Body of pancreas (tissue), 4 donors: Measurements from ENCODE around the gene XPO1. TPM values are rescaled to one million over a fixed set of nuclear protein-coding genes. Genes with fewer than 3 reads are reported as not detected.

Experiments used
- ATAC-seq: fragments of 150-250 bp; one replicate; pipeline ENCODE4 v1.9.1; 2016
- DNase-seq, 4 donors: peaks; one replicate each; pipeline ENCODE4 v3.0.0-alpha.2; 2019
- H3K27ac ChIP-seq, 4 donors: fragments of 200-600 bp; sonication (generic); 1 replicate in 3 of 4; 2 replicates in 1 of 4; pipeline versions ENCODE4 v1.5.1 to v1.6.1; 2016 to 2019; ENCODE audit warnings: mild to moderate bottlenecking in 1 of 4, mixed read lengths in 1 of 4, moderate library complexity in 1 of 4
- H3K27me3 ChIP-seq, 2 donors: fragments of 200-600 bp; sonication (generic); one replicate each; pipeline ENCODE4 v1.6.0; 2016; ENCODE audit warnings: mild to moderate bottlenecking in 1 of 2
- H3K36me3 ChIP-seq, 2 donors: fragments of 200-600 bp; sonication (generic); replicated peaks in 1 of 2; 2 replicates each; pipeline ENCODE4 v1.5.1; 2016; ENCODE audit warnings: low read depth in 2 of 2; ENCODE audit not compliant: insufficient read depth in 1 of 2
- H3K4me1 ChIP-seq: fragments of 200-600 bp; sonication (generic); one replicate; pipeline ENCODE4 v1.6.0; 2016
- H3K4me3 ChIP-seq, 2 donors: fragments of 200-600 bp; sonication (generic); 1 replicate in 1 of 2; 2 replicates in 1 of 2; pipeline ENCODE4 v1.5.1; 2016 to 2019
- H3K9me3 ChIP-seq, 3 donors: fragments of 200-600 bp; sonication (generic); 1 replicate in 2 of 3; 2 replicates in 1 of 3; pipeline ENCODE4 v1.5.1; 2016
- CTCF ChIP-seq, 7 experiments: fragments of 450-650 bp in 4 of 7; fragments of 200-600 bp in 3 of 7; sonication (generic) in 3 of 7; IDR thresholded peaks; one replicate each; pipeline ENCODE4 v1.5.1; 2016 to 2019; ENCODE audit warnings: antibody characterized with exemption in 7 of 7
- POLR2A ChIP-seq, 3 donors: fragments of 450-650 bp; IDR thresholded peaks; one replicate each; pipeline ENCODE4 v1.6.1; 2016; ENCODE audit warnings: antibody characterized with exemption in 3 of 3, mild to moderate bottlenecking in 2 of 3
- WGBS, 2 donors: methylation state at CpG; one replicate each; pipeline ENCODE4 v1.1.5; 2017; 5-methylcytosine and 5-hydroxymethylcytosine counted together
- intact Hi-C: fragments of 100-400 bp; cut with DNase I; formaldehyde crosslinking; loops from one replicate; pipeline ENCODE4 v1.15.1; 2023
- total RNA-seq, 2 donors: library from RNA; depleted of rRNA; stranded (reverse); fragments of >200 nt; gene quantifications; one replicate each; pipeline ENCODE4 v1.1.0, GENCODE V29; 2016

The XPO1 gene
- total RNA-seq, 2 donors from 2014 or later: 55.7 to 70.0 TPM

- peaks cover 32% of the 10 kb centered on the region for H3K4me1 ChIP-seq
- no peak for DNase-seq
Observed at GRCh38 chr2:61463769-61464475, 74.2 kb downstream of the XPO1 start.

GRCh38 chr2:61461404-61461803 lies 76.8 kb downstream of the XPO1 start:
- Histone ChIP-seq H3K4me3 (no peak overlapping the region), H3K27me3 (no peaks in the 10 kb centered on the region), H3K4me1 (peaks cover 38% of the 10 kb centered on the region), H3K9me3 (no peaks in the 10 kb centered on the region), H3K27ac (no peak overlapping the region), H3K36me3 (no peaks in the 10 kb centered on the region)
- no peak for DNase-seq
- WGBS, 2 donors: 58 to 60% methylated on average over 2 of the region's 2 CpGs
- no peak for ATAC-seq
- TF ChIP-seq CTCF (IDR thresholded peaks at IDR 0.05) (no peak), POLR2A (IDR thresholded peaks at IDR 0.05) (no peak)
- intact Hi-C loops: loop anchor here (10.0 kb wide), 1 partner anchor 47 kb away; no protein-coding TSS in a partner anchor

More at GRCh38 chr2:61463769-61464475, 74.2 kb downstream of the XPO1 start:
- Histone ChIP-seq H3K36me3 (no peaks in the 10 kb centered on the region), H3K27ac (no peak overlapping the region), H3K4me3 (no peak overlapping the region), H3K27me3 (no peaks in the 10 kb centered on the region), H3K9me3 (no peaks in the 10 kb centered on the region)
- 76% methylated on average over 7 of the region's 7 CpGs for WGBS, 2 donors
- TF ChIP-seq POLR2A (IDR thresholded peaks at IDR 0.05): no peak
- TF ChIP-seq CTCF (IDR thresholded peaks at IDR 0.05): no peak
- intact Hi-C loops: loop anchor here (10.0 kb wide), 1 partner anchor 49 kb away; no protein-coding TSS in a partner anchor
- no peak for ATAC-seq

- H3K4me3 ChIP-seq: no peak overlapping the region
- peaks cover 41% of the 10 kb centered on the region for H3K4me1 ChIP-seq
- no peaks in the 10 kb centered on the region for H3K27me3 ChIP-seq
- ATAC-seq (no peak), DNase-seq (no peak)
- no peaks in the 10 kb centered on the region for H3K36me3 ChIP-seq
- no peak overlapping the region for H3K27ac ChIP-seq
- 61 to 76% methylated on average over 4 of the region's 4 CpGs for WGBS, 2 donors
- TF ChIP-seq CTCF (IDR thresholded peaks at IDR 0.05): no peak
- TF ChIP-seq POLR2A (IDR thresholded peaks at IDR 0.05): no peak
- intact Hi-C loops: loop anchor here (10.0 kb wide), 1 partner anchor 45 kb away; no protein-coding TSS in a partner anchor
- H3K9me3 ChIP-seq: no peaks in the 10 kb centered on the region
Observed at GRCh38 chr2:61460163-61460562, 78.0 kb downstream of the XPO1 start.

- Histone ChIP-seq H3K36me3 (no peaks in the 10 kb centered on the region), H3K9me3 (no peaks in the 10 kb centered on the region), H3K27me3 (no peaks in the 10 kb centered on the region), H3K27ac (peak overlapping the region in 1 of 4 donors; percentile 56), H3K4me3 (no peak overlapping the region), H3K4me1 (peaks cover 37% of the 10 kb centered on the region)
- intact Hi-C loops: no loop called here
- TF ChIP-seq CTCF (IDR thresholded peaks at IDR 0.05): no peak
- TF ChIP-seq POLR2A (IDR thresholded peaks at IDR 0.05): no peak
- ATAC-seq: no peak
- WGBS, 2 donors: 87 to 91% methylated on average over 6 of the region's 6 CpGs
- DNase-seq: no peak
Observed at GRCh38 chr2:61456746-61457420, 81.3 kb downstream of the XPO1 start.
